WTC11 (cell line): ENCODE data around the gene CTDSPL. TPM values are rescaled to one million over a fixed set of nuclear protein-coding genes. Genes with fewer than 3 reads are reported as not detected.

ENCODE experiments used
- EMX1 ChIP-seq: fragments of 250-450 bp; sonication (Bioruptor Pico); IDR thresholded peaks from 2 replicates; pipeline ENCODE4 v1.8.0; 2021; ENCODE audit warnings: mild to moderate bottlenecking
- FOXJ3 ChIP-seq: sonication (generic); formaldehyde crosslinking; IDR thresholded peaks from 2 replicates; pipeline ENCODE4 v1.9.0; 2021; ENCODE audit warnings: missing genetic modification reagents, mild to moderate bottlenecking, borderline replicate concordance
- GABPB1 ChIP-seq: sonication (generic); formaldehyde crosslinking; IDR thresholded peaks from 2 replicates; pipeline ENCODE4 v1.8.1; 2023; ENCODE audit warnings: mild to moderate bottlenecking, missing genetic modification reagents
- GRHL2 ChIP-seq: fragments of 250-450 bp; sonication (Bioruptor Pico); IDR thresholded peaks from 2 replicates; pipeline ENCODE4 v1.8.0; 2022; ENCODE audit warnings: mild to moderate bottlenecking, moderate library complexity; ENCODE audit not compliant: insufficient replicate concordance, severe bottlenecking
- NR1H2 ChIP-seq: sonication (generic); formaldehyde crosslinking; IDR thresholded peaks from 2 replicates; pipeline ENCODE4 v1.9.0; 2021; ENCODE audit warnings: mild to moderate bottlenecking, moderate library complexity, missing genetic modification reagents
- NR3C1 ChIP-seq: sonication (generic); formaldehyde crosslinking; conservative IDR thresholded peaks from 2 replicates; pipeline ENCODE4 v1.8.1; 2023; ENCODE audit warnings: low read depth, mild to moderate bottlenecking, missing genetic modification reagents
- OVOL2 ChIP-seq: fragments of 250-450 bp; sonication (Bioruptor Pico); IDR thresholded peaks from 2 replicates; pipeline ENCODE4 v1.9.0; 2021; ENCODE audit warnings: mild to moderate bottlenecking, borderline replicate concordance
- RELA ChIP-seq: sonication (generic); formaldehyde crosslinking; IDR thresholded peaks from 2 replicates; pipeline ENCODE4 v1.8.1; 2022; ENCODE audit warnings: missing genetic modification reagents, mild to moderate bottlenecking, borderline replicate concordance
- SMAD4 ChIP-seq: sonication (generic); formaldehyde crosslinking; IDR thresholded peaks from 2 replicates; pipeline ENCODE4 v1.8.0; 2022; ENCODE audit warnings: mild to moderate bottlenecking, missing genetic modification reagents
- TEAD1 ChIP-seq: sonication (generic); formaldehyde crosslinking; IDR thresholded peaks from 2 replicates; pipeline ENCODE4 v1.8.0; 2022; ENCODE audit warnings: mild to moderate bottlenecking, missing genetic modification reagents
- ZNF121 ChIP-seq: sonication (generic); formaldehyde crosslinking; IDR thresholded peaks from 2 replicates; pipeline ENCODE4 v1.8.0; 2023; ENCODE audit warnings: missing genetic modification reagents
- ZNF263 ChIP-seq: sonication (generic); formaldehyde crosslinking; IDR thresholded peaks from 2 replicates; pipeline ENCODE4 v1.8.1; 2022; ENCODE audit warnings: low read depth, mild to moderate bottlenecking, moderate library complexity, missing genetic modification reagents
- total RNA-seq: library from RNA; stranded (reverse); gene quantifications from 3 replicates; pipeline ENCODE4 v1.2.3, GENCODE V29; 2021
- TF ChIP-seq, protein P1 (sequence below): sonication (generic); formaldehyde crosslinking; IDR thresholded peaks from 2 replicates; pipeline ENCODE4 v1.8.0; 2023; ENCODE audit warnings: missing genetic modification reagents, mild to moderate bottlenecking, borderline replicate concordance
- TF ChIP-seq, protein P2 (sequence below): sonication (generic); formaldehyde crosslinking; IDR thresholded peaks from 2 replicates; pipeline ENCODE4 v1.8.1; 2023; ENCODE audit warnings: mild to moderate bottlenecking, missing genetic modification reagents, moderate library complexity
- TF ChIP-seq, protein P3 (sequence below): sonication (generic); formaldehyde crosslinking; IDR thresholded peaks from 2 replicates; pipeline ENCODE4 v1.8.1; 2023; ENCODE audit warnings: mild to moderate bottlenecking, missing genetic modification reagents
- TF ChIP-seq, protein P4 (sequence below): sonication (generic); formaldehyde crosslinking; IDR thresholded peaks from 2 replicates; pipeline ENCODE4 v1.8.0; 2022; ENCODE audit warnings: mild to moderate bottlenecking, missing genetic modification reagents
- TF ChIP-seq, protein P5 (sequence below): sonication (generic); formaldehyde crosslinking; conservative IDR thresholded peaks from 2 replicates; pipeline ENCODE4 v1.8.1; 2023; ENCODE audit warnings: mild to moderate bottlenecking, low read depth, missing genetic modification reagents, moderate library complexity
- TF ChIP-seq, protein P6 (sequence below): sonication (generic); formaldehyde crosslinking; IDR thresholded peaks from 2 replicates; pipeline ENCODE4 v1.8.1; 2022; ENCODE audit warnings: mild to moderate bottlenecking, moderate library complexity, missing genetic modification reagents
- TF ChIP-seq, protein P7 (sequence below): sonication (generic); formaldehyde crosslinking; IDR thresholded peaks from 2 replicates; pipeline ENCODE4 v1.8.1; 2022; ENCODE audit warnings: missing genetic modification reagents, borderline replicate concordance
- TF ChIP-seq, protein P8 (sequence below): sonication (generic); formaldehyde crosslinking; IDR thresholded peaks from 2 replicates; pipeline ENCODE4 v1.8.0; 2022; ENCODE audit warnings: mild to moderate bottlenecking, missing genetic modification reagents
- TF ChIP-seq, protein P9 (sequence below): fragments of 250-450 bp; sonication (Bioruptor Pico); IDR thresholded peaks from 2 replicates; pipeline ENCODE4 v1.9.0; 2021; ENCODE audit warnings: moderate library complexity, mild to moderate bottlenecking, inconsistent platforms, borderline replicate concordance

The CTDSPL gene
- total RNA-seq, 1 experiment from 2014 or later = 41.2 TPM

DNA sequence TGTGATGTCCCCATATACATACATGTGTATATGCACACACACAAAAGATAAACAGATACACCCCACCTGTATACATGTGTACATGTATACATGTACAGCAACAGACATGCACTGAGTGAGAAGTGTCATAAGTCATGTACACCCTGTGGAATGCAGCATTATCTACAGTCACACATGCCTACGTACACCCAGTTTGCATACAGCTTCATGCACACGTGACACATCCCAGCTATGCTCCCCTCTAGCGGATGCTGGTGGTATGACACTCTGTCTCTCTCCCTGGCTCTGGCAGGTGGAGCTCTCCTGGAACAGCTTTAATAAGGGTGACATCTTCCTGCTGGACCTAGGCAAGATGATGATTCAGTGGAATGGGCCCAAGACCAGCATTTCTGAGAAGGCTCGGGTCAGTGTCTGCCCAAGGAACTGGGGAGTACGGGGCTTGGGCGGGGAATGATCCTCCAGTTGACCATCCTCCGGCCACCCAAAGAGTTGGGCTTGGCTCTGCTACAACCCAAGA lies 135.2 kb downstream of the CTDSPL start (continued):
- TF ChIP-seq, protein P1, sequence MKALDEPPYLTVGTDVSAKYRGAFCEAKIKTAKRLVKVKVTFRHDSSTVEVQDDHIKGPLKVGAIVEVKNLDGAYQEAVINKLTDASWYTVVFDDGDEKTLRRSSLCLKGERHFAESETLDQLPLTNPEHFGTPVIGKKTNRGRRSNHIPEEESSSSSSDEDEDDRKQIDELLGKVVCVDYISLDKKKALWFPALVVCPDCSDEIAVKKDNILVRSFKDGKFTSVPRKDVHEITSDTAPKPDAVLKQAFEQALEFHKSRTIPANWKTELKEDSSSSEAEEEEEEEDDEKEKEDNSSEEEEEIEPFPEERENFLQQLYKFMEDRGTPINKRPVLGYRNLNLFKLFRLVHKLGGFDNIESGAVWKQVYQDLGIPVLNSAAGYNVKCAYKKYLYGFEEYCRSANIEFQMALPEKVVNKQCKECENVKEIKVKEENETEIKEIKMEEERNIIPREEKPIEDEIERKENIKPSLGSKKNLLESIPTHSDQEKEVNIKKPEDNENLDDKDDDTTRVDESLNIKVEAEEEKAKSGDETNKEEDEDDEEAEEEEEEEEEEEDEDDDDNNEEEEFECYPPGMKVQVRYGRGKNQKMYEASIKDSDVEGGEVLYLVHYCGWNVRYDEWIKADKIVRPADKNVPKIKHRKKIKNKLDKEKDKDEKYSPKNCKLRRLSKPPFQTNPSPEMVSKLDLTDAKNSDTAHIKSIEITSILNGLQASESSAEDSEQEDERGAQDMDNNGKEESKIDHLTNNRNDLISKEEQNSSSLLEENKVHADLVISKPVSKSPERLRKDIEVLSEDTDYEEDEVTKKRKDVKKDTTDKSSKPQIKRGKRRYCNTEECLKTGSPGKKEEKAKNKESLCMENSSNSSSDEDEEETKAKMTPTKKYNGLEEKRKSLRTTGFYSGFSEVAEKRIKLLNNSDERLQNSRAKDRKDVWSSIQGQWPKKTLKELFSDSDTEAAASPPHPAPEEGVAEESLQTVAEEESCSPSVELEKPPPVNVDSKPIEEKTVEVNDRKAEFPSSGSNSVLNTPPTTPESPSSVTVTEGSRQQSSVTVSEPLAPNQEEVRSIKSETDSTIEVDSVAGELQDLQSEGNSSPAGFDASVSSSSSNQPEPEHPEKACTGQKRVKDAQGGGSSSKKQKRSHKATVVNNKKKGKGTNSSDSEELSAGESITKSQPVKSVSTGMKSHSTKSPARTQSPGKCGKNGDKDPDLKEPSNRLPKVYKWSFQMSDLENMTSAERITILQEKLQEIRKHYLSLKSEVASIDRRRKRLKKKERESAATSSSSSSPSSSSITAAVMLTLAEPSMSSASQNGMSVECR = no peak
- TF ChIP-seq NR1H2 = no peak
- TF ChIP-seq, protein P2, sequence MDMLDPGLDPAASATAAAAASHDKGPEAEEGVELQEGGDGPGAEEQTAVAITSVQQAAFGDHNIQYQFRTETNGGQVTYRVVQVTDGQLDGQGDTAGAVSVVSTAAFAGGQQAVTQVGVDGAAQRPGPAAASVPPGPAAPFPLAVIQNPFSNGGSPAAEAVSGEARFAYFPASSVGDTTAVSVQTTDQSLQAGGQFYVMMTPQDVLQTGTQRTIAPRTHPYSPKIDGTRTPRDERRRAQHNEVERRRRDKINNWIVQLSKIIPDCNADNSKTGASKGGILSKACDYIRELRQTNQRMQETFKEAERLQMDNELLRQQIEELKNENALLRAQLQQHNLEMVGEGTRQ = peak; percentile 95
- TF ChIP-seq, protein P3, sequence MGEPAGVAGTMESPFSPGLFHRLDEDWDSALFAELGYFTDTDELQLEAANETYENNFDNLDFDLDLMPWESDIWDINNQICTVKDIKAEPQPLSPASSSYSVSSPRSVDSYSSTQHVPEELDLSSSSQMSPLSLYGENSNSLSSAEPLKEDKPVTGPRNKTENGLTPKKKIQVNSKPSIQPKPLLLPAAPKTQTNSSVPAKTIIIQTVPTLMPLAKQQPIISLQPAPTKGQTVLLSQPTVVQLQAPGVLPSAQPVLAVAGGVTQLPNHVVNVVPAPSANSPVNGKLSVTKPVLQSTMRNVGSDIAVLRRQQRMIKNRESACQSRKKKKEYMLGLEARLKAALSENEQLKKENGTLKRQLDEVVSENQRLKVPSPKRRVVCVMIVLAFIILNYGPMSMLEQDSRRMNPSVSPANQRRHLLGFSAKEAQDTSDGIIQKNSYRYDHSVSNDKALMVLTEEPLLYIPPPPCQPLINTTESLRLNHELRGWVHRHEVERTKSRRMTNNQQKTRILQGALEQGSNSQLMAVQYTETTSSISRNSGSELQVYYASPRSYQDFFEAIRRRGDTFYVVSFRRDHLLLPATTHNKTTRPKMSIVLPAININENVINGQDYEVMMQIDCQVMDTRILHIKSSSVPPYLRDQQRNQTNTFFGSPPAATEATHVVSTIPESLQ (CRISPR knock-in tag) = no peak
- TF ChIP-seq, protein P4, sequence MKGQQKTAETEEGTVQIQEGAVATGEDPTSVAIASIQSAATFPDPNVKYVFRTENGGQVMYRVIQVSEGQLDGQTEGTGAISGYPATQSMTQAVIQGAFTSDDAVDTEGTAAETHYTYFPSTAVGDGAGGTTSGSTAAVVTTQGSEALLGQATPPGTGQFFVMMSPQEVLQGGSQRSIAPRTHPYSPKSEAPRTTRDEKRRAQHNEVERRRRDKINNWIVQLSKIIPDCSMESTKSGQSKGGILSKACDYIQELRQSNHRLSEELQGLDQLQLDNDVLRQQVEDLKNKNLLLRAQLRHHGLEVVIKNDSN (CRISPR knock-in tag) = peak; percentile 97
- no peak for TF ChIP-seq EMX1 (CRISPR knock-in tag)
- TF ChIP-seq NR3C1 (CRISPR knock-in tag) = no peak
- TF ChIP-seq RELA (CRISPR knock-in tag) = no peak
- TF ChIP-seq ZNF121 (CRISPR knock-in tag) = no peak
- no peak for TF ChIP-seq OVOL2 (CRISPR knock-in tag)
- TF ChIP-seq FOXJ3 (CRISPR knock-in tag) = no peak
- TF ChIP-seq, protein P5, sequence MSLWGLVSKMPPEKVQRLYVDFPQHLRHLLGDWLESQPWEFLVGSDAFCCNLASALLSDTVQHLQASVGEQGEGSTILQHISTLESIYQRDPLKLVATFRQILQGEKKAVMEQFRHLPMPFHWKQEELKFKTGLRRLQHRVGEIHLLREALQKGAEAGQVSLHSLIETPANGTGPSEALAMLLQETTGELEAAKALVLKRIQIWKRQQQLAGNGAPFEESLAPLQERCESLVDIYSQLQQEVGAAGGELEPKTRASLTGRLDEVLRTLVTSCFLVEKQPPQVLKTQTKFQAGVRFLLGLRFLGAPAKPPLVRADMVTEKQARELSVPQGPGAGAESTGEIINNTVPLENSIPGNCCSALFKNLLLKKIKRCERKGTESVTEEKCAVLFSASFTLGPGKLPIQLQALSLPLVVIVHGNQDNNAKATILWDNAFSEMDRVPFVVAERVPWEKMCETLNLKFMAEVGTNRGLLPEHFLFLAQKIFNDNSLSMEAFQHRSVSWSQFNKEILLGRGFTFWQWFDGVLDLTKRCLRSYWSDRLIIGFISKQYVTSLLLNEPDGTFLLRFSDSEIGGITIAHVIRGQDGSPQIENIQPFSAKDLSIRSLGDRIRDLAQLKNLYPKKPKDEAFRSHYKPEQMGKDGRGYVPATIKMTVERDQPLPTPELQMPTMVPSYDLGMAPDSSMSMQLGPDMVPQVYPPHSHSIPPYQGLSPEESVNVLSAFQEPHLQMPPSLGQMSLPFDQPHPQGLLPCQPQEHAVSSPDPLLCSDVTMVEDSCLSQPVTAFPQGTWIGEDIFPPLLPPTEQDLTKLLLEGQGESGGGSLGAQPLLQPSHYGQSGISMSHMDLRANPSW = no peak
- TF ChIP-seq TEAD1 (CRISPR knock-in tag) = no peak
- TF ChIP-seq, protein P6, sequence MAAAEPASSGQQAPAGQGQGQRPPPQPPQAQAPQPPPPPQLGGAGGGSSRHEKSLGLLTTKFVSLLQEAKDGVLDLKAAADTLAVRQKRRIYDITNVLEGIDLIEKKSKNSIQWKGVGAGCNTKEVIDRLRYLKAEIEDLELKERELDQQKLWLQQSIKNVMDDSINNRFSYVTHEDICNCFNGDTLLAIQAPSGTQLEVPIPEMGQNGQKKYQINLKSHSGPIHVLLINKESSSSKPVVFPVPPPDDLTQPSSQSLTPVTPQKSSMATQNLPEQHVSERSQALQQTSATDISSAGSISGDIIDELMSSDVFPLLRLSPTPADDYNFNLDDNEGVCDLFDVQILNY = no peak
- no peak for TF ChIP-seq GABPB1
- TF ChIP-seq GRHL2 (CRISPR knock-in tag) = no peak
- TF ChIP-seq, protein P7, sequence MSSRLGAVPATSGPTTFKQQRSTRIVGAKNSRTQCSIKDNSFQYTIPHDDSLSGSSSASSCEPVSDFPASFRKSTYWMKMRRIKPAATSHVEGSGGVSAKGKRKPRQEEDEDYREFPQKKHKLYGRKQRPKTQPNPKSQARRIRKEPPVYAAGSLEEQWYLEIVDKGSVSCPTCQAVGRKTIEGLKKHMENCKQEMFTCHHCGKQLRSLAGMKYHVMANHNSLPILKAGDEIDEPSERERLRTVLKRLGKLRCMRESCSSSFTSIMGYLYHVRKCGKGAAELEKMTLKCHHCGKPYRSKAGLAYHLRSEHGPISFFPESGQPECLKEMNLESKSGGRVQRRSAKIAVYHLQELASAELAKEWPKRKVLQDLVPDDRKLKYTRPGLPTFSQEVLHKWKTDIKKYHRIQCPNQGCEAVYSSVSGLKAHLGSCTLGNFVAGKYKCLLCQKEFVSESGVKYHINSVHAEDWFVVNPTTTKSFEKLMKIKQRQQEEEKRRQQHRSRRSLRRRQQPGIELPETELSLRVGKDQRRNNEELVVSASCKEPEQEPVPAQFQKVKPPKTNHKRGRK (CRISPR knock-in tag) = no peak
- TF ChIP-seq, protein P8, sequence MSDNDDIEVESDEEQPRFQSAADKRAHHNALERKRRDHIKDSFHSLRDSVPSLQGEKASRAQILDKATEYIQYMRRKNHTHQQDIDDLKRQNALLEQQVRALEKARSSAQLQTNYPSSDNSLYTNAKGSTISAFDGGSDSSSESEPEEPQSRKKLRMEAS (CRISPR knock-in tag) = peak; percentile 58; the same call in 1 of the 2 replicates
- TF ChIP-seq, protein P9, sequence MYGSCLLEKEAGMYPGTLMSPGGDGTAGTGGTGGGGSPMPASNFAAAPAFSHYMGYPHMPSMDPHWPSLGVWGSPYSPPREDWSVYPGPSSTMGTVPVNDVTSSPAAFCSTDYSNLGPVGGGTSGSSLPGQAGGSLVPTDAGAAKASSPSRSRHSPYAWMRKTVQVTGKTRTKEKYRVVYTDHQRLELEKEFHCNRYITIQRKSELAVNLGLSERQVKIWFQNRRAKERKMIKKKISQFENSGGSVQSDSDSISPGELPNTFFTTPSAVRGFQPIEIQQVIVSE = no peak
- no peak for TF ChIP-seq ZNF263 (CRISPR knock-in tag)
- no peak for TF ChIP-seq SMAD4 (CRISPR knock-in tag)
